GM21717 (cell line): ENCODE measurements around the gene BMX.

Experiments used
- ATAC-seq: cut with Tn5 transposase; IDR thresholded peaks from one replicate; pipeline ENCODE4 v1.9.1; 2021; ENCODE audit warnings: mild to moderate bottlenecking, moderate library complexity; ENCODE audit not compliant: unreplicated experiment

BMX gene

GRCh38 chrX:15505101-15505500, 4.5 kb downstream of the BMX start:
- ATAC-seq = no peak

- ATAC-seq = no peak
These were observed 6.4 kb downstream of the BMX start for GRCh38 chrX:15507005-15507404.

- no peak for ATAC-seq
These were observed 9.2 kb downstream of the BMX start for GRCh38 chrX:15509845-15510244.

- ATAC-seq = no peak
These were observed 11.0 kb downstream of the BMX start for GRCh38 chrX:15511563-15511962.

- no peak for ATAC-seq
These were observed 11.9 kb downstream of the BMX start for GRCh38 chrX:15512401-15512965.

- ATAC-seq = no peak
These were observed 13.7 kb downstream of the BMX start for GRCh38 chrX:15514279-15514678.

GRCh38 chrX:15515931-15516330, 15.3 kb downstream of the BMX start:
- ATAC-seq = no peak

GRCh38 chrX:15522464-15522863, 21.9 kb downstream of the BMX start:
- no peak for ATAC-seq

- no peak for ATAC-seq
These were observed 22.5 kb downstream of the BMX start for GRCh38 chrX:15523088-15523487.

- ATAC-seq = no peak
These were observed 23.8 kb downstream of the BMX start for GRCh38 chrX:15524417-15524816.

- no peak for ATAC-seq
These were observed 25.2 kb downstream of the BMX start for GRCh38 chrX:15525664-15526416.

- no peak for ATAC-seq
These were observed 28.6 kb downstream of the BMX start for GRCh38 chrX:15529165-15529564.

GRCh38 chrX:15530318-15530717, 29.7 kb downstream of the BMX start:
- ATAC-seq = no peak

GRCh38 chrX:15546745-15547144, 46.1 kb downstream of the BMX start:
- no peak for ATAC-seq

GRCh38 chrX:15547356-15547755, 46.7 kb downstream of the BMX start:
- no peak for ATAC-seq

GRCh38 chrX:15549189-15550012, 48.8 kb downstream of the BMX start:
- no peak for ATAC-seq

GRCh38 chrX:15559227-15559626, 58.6 kb downstream of the BMX start:
- ATAC-seq = no peak

- no peak for ATAC-seq
These were observed 60.3 kb downstream of the BMX start for GRCh38 chrX:15560924-15561323.

- ATAC-seq = no peak
These were observed 62.4 kb downstream of the BMX start for GRCh38 chrX:15563056-15563455.

- ATAC-seq = no peak
These were observed 64.5 kb downstream of the BMX start for GRCh38 chrX:15564981-15565579.

GRCh38 chrX:15566244-15566643, 65.6 kb downstream of the BMX start:
- no peak for ATAC-seq

GRCh38 chrX:15567267-15567666, 66.7 kb downstream of the BMX start:
- ATAC-seq = no peak
